Activated naive CD4-positive, alpha-beta T cell treated with anti-CD3 and anti-CD28 coated beads, Interleukin-2, amount 50 U/mL, for 16 hours (primary cell): ENCODE results near the gene PHACTR1.

ENCODE experiments used
- DNase-seq: peaks from one replicate; pipeline ENCODE4 v3.0.0-alpha.2; 2020

PHACTR1 gene

DNA sequence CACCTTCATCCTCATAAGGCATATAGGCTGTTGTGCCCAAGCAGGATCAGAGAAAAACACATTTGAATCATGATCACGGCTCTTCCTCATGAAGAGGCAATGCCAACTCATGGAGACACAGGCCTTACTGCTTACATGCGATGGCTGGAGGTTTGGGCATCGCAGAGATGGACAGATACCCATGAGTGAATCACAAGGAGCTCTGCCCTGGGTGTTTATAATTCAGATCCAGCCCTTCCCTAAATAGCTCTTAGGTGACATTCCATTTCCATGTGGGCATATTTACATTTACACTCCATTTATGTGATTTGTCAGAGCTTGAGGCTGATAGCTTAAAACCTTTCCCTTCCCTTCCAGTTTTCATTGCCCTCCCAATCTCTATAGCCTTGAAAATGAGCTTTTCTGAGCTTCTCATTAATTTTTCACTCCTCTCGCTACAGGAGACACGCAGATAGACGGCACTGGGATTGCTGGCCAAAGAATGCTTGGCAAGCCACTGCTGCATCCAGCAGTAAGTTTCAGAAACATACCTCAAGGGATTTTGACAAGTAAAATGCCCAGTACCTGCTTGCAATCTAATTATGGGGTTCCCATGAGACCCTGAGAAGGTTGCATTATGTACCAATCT is 362.6 kb downstream of the PHACTR1 start:
- DNase-seq, result no peak

DNA sequence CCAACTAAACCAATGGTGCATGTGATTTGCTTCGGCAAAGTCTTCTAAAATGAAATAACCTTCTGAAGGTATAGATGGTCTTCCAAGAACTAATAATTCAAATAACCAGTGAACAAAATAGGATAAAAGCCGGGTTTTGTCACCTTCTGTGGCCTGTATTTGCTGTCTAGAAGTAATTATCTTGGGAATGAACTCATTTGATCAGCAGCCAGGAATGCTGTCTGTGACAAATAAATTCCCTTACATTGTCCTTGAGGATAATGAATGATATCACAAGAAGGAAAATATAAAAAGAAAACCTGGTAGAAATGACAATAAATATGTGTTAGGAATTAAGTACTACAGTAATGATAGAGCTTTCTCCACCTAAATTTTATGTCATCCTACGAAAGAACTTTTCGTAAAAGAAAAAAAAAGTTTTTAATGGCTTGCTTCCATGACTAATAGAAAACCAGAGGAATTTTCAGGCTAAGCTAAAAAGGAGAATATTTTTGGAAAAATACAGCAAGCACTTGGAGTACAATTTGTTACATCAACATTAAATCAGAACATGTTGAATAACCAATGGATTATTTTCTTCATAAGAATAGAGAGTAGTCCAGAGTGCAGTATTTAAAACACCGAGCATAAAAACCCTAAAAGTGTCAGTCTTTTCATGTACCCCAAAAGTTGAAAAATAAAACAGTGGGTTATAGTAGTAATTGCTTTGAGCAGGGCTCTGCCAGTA is 364.1 kb downstream of the PHACTR1 start:
- DNase-seq, result no peak

DNA sequence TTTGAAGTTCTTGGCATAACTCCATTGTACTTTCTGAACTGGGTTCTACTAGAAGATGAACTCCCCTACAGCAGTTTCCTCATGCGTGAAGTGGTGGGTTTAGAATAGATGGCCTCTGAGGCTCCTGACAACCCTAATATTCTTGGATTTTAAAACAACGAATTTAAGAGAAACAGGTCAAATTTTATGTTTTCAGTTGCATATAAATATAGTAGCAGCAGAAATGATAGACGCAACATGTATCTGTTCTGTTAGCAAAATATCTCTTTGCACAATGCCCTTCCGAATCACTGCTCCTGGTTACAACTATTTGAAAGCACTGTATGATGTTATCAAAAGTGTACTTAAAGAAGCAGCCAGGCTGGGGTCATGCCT is 364.6 kb downstream of the PHACTR1 start:
- DNase-seq, result no peak

DNA sequence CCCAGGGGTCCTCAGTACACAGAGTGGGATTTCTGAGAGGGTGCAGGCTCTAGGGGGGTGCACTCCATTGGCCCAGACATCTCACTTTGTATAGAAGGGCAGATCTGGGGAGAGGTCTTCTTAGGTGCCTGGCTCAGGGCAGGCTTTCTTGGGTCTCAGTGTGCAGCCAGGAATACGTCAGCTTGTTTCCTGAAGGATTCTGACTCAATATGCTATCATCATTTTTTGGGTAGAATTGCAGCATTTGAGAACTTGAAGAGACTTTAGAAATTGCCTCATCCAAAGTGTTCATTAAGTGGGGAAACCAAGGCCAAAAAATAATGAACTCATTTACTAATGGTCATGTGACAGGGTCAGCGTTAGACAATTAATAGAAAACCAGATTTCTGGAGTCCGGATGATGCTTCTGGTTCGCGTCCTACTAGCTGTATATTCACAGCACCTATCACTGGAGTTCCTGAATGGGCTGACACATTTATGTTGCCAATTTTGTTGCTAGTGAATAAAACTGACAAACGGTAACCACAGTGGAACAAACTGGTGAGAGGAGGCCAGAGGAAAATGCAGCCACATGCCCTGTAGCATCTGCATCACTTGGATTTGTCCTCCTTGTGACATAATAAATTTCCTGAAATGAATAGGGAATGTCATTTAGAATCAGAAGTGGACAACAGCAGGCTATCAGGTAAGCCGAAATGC is 372.9 kb downstream of the PHACTR1 start:
- no peak for DNase-seq

DNA sequence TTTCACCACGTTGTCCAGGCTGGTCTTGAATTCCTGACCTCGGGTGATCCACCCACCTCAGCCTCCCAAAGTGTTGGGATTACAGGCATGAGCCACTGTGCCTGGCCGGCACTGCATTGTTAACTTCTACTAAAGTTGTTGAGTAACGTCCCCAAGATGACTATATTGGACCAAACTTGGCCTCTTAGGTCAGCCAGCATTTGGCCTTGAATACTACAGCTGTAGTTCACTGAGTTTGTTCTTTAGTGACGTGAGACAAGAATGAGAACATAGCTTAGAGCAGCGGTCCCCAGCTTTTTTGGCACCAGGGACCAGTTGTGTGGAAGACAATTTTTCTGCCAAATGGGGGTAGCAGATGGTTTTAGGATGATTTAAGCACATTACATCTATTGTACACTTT is 374.6 kb downstream of the PHACTR1 start:
- DNase-seq, result no peak

DNA sequence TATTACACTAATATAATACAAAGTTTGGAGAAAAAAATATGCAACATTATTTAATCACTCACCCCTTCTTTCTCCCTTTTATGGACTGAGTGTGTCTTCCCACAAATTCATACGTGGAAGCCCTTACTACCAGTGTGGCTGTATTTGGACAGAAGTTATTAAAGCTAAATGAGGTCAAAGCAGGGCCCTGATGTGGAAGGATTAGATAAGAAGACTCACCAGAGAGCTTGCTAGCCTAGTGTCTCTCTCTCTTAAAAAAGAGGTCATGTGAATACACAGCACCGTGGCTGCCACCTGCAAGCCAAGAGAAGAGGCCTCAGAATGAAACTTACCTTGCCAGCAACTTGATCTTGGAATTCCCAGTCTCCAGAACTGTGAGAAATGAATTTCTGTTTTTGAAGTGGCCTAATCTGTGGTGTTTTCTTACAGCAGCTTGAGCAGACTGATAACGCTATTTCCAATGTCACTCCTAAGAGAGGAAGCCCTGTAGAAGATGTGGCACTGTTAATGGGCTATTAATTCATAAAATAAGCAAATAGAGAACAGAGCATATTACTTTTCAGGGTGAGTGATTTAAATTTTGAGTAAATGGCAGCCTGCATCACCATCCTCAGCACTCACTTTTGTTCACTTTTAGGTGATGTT is 378.3 kb downstream of the PHACTR1 start:
- DNase-seq, result no peak

DNA sequence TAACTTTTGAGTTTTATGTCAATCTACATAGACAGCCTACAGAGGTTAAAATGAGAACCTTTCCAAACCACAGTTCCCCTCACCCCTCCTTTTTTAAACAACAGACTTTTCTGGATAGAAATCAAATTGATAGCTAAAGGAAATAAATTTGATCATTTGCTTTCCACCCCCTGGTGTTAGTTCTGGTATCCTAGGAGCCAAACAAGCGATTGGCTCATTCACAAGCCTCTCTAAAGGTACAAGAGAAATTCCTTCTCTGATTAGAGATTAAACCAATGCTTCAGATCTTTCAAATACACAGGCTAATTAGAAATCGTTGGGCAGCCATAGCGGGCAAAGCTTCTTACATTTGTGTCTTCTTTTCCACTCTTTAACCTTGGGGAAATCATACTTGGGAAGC is 379.5 kb downstream of the PHACTR1 start:
- no peak for DNase-seq

- DNase-seq, result no peak
These were observed 380.9 kb downstream of the PHACTR1 start for GRCh38 chr6:13097454-13097853.

- no peak for DNase-seq
These were observed 381.4 kb downstream of the PHACTR1 start for GRCh38 chr6:13098006-13098405.

- no peak for DNase-seq
These were observed 382.4 kb downstream of the PHACTR1 start for GRCh38 chr6:13098793-13099570.

DNA sequence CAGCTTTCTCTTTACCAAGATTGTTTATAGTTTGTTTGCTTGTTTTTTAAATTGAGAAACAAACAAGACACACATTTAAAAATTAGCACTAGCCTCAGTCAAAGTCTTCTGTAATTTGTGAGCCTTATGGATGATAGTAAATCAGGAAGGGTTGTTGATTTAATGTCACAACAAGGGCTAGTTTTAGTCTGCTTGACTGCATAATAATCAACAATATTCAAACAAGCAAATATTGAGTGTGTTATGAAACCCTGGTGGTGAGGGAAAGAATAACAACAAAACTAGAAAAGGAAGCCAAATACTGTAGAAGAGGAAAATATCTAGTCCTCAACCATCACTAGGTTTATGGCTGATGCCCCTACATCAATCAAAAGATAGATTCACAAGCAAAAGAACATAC is 383.2 kb downstream of the PHACTR1 start:
- no peak for DNase-seq

DNA sequence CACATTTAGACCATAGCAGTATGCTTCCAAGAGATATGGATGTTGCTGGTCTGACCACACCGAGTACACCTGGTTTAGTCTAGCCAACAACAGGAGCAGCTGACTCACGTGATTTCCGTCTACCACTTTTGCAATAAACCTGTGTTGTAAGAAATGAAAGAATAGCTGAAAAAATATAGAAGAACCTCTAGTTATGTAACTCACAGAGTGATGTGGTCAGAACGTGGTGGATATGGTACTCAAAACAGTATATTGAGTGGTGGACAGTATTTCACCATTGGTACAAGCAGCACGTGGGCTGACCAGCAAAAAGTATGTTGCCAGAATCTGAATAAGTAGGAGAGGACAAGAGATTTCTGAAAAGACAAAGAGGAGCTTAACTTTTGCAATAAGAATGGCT is 384.8 kb downstream of the PHACTR1 start:
- DNase-seq, result no peak

DNA sequence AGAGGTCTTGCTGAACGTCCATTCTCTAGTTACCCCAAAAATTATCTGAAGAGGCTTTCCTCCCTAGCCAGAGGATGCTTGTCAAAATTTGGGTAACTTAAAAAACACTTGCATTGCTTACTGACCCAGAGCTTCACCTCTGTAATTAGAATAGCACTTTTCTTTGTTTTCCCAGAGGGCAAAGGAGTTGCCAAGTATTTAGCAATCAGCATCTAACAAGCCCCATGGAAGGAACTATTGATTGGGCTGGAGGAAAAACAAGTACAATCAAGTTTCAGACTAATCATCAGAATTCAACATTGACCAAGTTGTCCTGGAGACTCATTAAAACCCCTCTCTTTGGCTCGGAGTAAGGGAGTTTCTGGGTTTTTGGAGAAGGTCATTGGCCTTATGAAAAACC is 385.4 kb downstream of the PHACTR1 start:
- no peak for DNase-seq

GRCh38 chr6:13103169-13103568 is 386.6 kb downstream of the PHACTR1 start:
- DNase-seq, result no peak

DNA sequence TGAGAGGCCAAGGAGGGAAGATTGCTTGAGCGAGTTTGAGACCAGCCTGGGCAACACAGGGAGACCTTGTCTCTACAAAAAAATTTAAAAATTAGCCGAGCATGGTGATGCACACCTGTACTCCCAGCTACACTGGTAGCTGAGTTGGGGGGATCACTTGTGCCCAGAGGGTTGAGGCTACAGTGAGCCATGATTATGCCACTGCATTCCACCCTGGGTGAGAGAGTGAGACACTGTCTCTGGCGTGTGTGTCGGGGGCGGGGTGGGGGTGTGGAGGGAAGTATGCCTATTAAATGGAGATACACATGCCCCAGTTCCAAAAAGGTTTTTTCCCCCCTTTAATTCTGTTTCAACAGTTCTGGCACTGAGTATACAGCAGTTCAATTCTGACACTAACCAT is 388.6 kb downstream of the PHACTR1 start:
- DNase-seq, result no peak

- DNase-seq, result no peak
These were observed 396.4 kb downstream of the PHACTR1 start for GRCh38 chr6:13112921-13113320.

GRCh38 chr6:13113376-13113775 is 396.8 kb downstream of the PHACTR1 start:
- DNase-seq, result no peak

DNA sequence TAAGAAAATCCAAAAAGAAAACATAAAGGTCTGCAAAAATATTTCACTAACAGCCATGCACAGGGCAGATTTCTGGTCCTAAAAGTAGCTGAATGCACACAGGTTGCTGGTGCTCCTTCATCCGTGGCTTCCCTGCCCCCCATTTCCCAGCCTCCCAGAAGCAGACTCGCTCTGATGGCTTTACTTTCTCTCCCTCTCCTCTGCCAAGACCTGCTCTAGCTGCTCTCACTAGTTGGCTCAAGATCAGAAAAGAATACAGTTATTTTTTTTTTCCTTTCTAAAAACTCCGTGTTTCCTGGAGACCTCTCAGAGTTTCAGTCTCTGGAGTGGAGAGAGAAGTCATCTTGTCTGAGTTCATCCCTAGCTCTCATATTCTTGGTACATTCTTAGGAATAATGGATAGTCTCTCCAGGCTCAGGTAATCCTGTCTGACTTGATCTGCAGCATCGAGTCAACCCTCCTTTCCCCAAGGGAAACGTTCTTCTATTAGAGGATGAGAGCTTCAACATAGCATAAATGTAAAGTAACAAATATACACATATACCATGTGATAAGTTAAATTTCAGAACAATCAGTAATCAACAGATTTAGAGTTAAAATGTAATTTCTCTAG is 397.5 kb downstream of the PHACTR1 start:
- no peak for DNase-seq

DNA sequence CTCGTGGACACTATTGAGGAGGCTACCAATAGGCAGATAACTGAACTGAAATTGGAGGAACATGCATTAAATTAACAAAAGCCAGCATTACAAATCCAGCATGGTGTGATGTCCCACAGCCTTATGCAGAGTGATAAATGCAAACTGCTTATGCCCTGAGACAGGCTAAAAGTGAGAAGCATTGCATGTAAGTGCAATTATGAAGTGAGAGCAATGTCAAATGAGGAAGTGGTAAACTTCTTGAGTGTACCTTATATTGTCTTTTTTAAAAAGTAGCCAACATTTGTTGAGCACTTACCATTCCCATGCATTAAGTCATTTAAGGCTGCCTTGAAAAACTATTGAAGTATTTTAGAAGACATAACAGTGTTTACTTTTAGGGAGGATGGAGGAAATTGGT is 399.6 kb downstream of the PHACTR1 start:
- DNase-seq, result no peak

- DNase-seq, result no peak
These were observed 401.0 kb downstream of the PHACTR1 start for GRCh38 chr6:13117570-13117969.

DNA sequence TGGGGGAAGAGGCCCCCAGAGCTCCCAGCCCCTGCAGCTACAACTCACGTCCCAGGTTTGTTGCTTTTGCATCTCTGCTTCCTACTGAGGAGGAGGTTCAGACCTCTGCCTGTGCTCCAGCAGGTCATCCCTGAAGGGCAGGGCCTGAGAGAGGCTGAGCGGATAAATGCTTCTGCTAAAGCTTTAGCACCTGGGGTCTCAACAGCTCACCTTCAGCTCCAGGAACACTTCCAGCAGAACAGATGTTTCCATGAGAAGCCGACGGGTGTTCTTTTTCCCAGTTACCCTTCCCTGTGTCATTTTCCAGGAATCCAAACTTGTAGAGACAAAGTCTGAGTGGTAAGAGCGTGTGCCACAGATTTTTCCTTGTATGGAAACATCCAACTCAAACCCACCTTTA is 403.0 kb downstream of the PHACTR1 start:
- DNase-seq, result no peak
